Coronary artery (tissue), 2 donors: Measurements from ENCODE around the gene DEPDC4.

ENCODE experiments used
- DNase-seq: peaks from one replicate; pipeline ENCODE4 v3.0.0-alpha.2; 2017; ENCODE audit warnings: low spot score
- H3K27ac ChIP-seq, 2 donors: fragments of 200-600 bp; sonication (generic); one replicate each; pipeline ENCODE4 v1.5.1; 2016 to 2019
- H3K4me3 ChIP-seq: fragments of 200-600 bp; sonication (generic); 2 replicates; pipeline ENCODE4 v1.5.1; 2016; ENCODE audit warnings: mild to moderate bottlenecking, moderate library complexity
- CTCF ChIP-seq: fragments of 200-600 bp; sonication (generic); IDR thresholded peaks from one replicate; pipeline ENCODE4 v1.5.1; 2019; ENCODE audit warnings: antibody characterized with exemption

Gene DEPDC4

GRCh38 chr12:100199347-100200149 lies 67.3 kb downstream of the DEPDC4 start:
- DNase-seq: peak; percentile 85
- Histone ChIP-seq H3K4me3 (peak overlapping the region; percentile 83), H3K27ac (peak overlapping the region; percentile 81 to 90)
- no peak for TF ChIP-seq CTCF

- DNase-seq: no peak
- H3K27ac ChIP-seq: peak overlapping the region in 1 of 2 donors; percentile 90
- H3K4me3 ChIP-seq: peak overlapping the region; percentile 83
- TF ChIP-seq CTCF: no peak
Observed at GRCh38 chr12:100199023-100199346, 67.9 kb downstream of the DEPDC4 start.

GRCh38 chr12:100197486-100197885 lies 69.4 kb downstream of the DEPDC4 start:
- Histone ChIP-seq H3K4me3 (no peak overlapping the region), H3K27ac (no peak overlapping the region)
- DNase-seq: no peak
- TF ChIP-seq CTCF: no peak

- H3K27ac ChIP-seq: no peak overlapping the region
- DNase-seq: no peak
- H3K4me3 ChIP-seq: no peak overlapping the region
- no peak for TF ChIP-seq CTCF
Observed at GRCh38 chr12:100193085-100193484, 73.8 kb downstream of the DEPDC4 start.
